Liver (tissue), 9 donors: ENCODE results near the gene SLC10A4. TPM values are rescaled to one million over a fixed set of nuclear protein-coding genes. Genes with fewer than 3 reads are reported as not detected.

Experiments used
- DNase-seq: peaks from one replicate; pipeline ENCODE4 v3.0.0-alpha.2; 2017; ENCODE audit warnings: low spot score
- H3K27ac ChIP-seq, 2 donors: one replicate each; pipeline ENCODE4 v1.7.0; 2013; ENCODE audit warnings: inconsistent platforms in 2 of 2, low read length in 2 of 2, control low read depth in 1 of 2, low read depth in 1 of 2, mild to moderate bottlenecking in 1 of 2
- H3K27me3 ChIP-seq, 4 donors: one replicate each; pipeline versions ENCODE4 v1.6.1 to v1.7.0; 2013; ENCODE audit warnings: low read length in 3 of 4, inconsistent platforms in 1 of 4, mild to moderate bottlenecking in 1 of 4, moderate library complexity in 1 of 4; ENCODE audit not compliant: control insufficient read depth in 4 of 4, insufficient read depth in 4 of 4
- H3K36me3 ChIP-seq, 4 donors: one replicate each; pipeline versions ENCODE4 v1.6.1 to v1.7.0; 2013; ENCODE audit warnings: low read length in 3 of 4, mild to moderate bottlenecking in 3 of 4, low read depth in 1 of 4, moderate library complexity in 1 of 4; ENCODE audit not compliant: control insufficient read depth in 4 of 4, insufficient read depth in 3 of 4
- H3K4me1 ChIP-seq, 4 donors: one replicate each; pipeline versions ENCODE4 v1.6.1 to v1.7.0; 2013; ENCODE audit warnings: low read length in 3 of 4, mild to moderate bottlenecking in 3 of 4, moderate library complexity in 1 of 4; ENCODE audit not compliant: control insufficient read depth in 4 of 4, insufficient read depth in 4 of 4
- H3K4me3 ChIP-seq, 3 donors: one replicate each; pipeline versions ENCODE4 v1.6.1 to v1.7.0; 2013; ENCODE audit warnings: low read length in 3 of 3, control low read depth in 1 of 3, low read depth in 1 of 3, mild to moderate bottlenecking in 1 of 3
- H3K9ac ChIP-seq, 2 donors: one replicate each; pipeline ENCODE4 v1.7.0; 2013; ENCODE audit warnings: low read length in 2 of 2, mild to moderate bottlenecking in 2 of 2, moderate library complexity in 2 of 2, control low read depth in 1 of 2, low read depth in 1 of 2
- H3K9me3 ChIP-seq, 4 donors: one replicate each; pipeline versions ENCODE4 v1.6.1 to v1.7.0; 2013; ENCODE audit warnings: low read length in 3 of 4; ENCODE audit not compliant: control insufficient read depth in 4 of 4
- EGR1 ChIP-seq, 2 donors: IDR thresholded peaks; 2 replicates each; pipeline ENCODE4 v1.6.1; 2016 to 2018; ENCODE audit warnings: antibody characterized with exemption in 2 of 2, low read depth in 2 of 2
- FOXA1 ChIP-seq: IDR thresholded peaks from 2 replicates; pipeline ENCODE4 v1.6.1; 2016; ENCODE audit warnings: antibody characterized with exemption
- FOXA2 ChIP-seq: IDR thresholded peaks from 2 replicates; pipeline ENCODE4 v1.6.1; 2016; ENCODE audit warnings: antibody characterized with exemption
- GABPA ChIP-seq, 2 donors: IDR thresholded peaks in 1 of 2; conservative IDR thresholded peaks in 1 of 2; 2 replicates each; pipeline ENCODE4 v1.6.1; 2016; ENCODE audit warnings: antibody characterized with exemption in 2 of 2, mild to moderate bottlenecking in 1 of 2, moderate library complexity in 1 of 2
- HNF4A ChIP-seq, 2 donors: conservative IDR thresholded peaks; 2 replicates each; pipeline ENCODE4 v1.6.1; 2016; ENCODE audit warnings: antibody characterized with exemption in 2 of 2, mild to moderate bottlenecking in 2 of 2
- JUND ChIP-seq, 2 donors: IDR thresholded peaks; 2 replicates each; pipeline ENCODE4 v1.6.1; 2016; ENCODE audit warnings: antibody characterized with exemption in 2 of 2
- NR2F2 ChIP-seq: IDR thresholded peaks from 2 replicates; pipeline ENCODE4 v1.6.1; 2016; ENCODE audit warnings: antibody characterized with exemption
- RAD21 ChIP-seq, 2 donors: IDR thresholded peaks; 2 replicates each; pipeline ENCODE4 v1.6.1; 2016; ENCODE audit warnings: antibody characterized with exemption in 2 of 2, mild to moderate bottlenecking in 2 of 2
- REST ChIP-seq: IDR thresholded peaks from 2 replicates; pipeline ENCODE4 v1.6.1; 2016; ENCODE audit warnings: antibody characterized with exemption, mild to moderate bottlenecking
- RXRA ChIP-seq, 2 donors: IDR thresholded peaks; 2 replicates each; pipeline ENCODE4 v1.6.1; 2017 to 2018; ENCODE audit warnings: antibody characterized with exemption in 2 of 2, mild to moderate bottlenecking in 1 of 2
- SP1 ChIP-seq: IDR thresholded peaks from 2 replicates; pipeline ENCODE4 v1.6.1; 2018; ENCODE audit warnings: antibody characterized with exemption, mild to moderate bottlenecking
- TAF1 ChIP-seq: conservative IDR thresholded peaks from 2 replicates; pipeline ENCODE4 v1.6.1; 2016; ENCODE audit warnings: antibody characterized with exemption, mild to moderate bottlenecking
- WGBS: extraction: QIAGEN DNeasy Blood & Tissue Kit; methylation state at CpG from one replicate; pipeline ENCODE4 v1.1.7; 2013; 5-methylcytosine and 5-hydroxymethylcytosine counted together
- polyA plus RNA-seq, 2 donors: library from polyadenylated mRNA; stranded (reverse) in 1 of 2; unstranded in 1 of 2; fragments of 200-250 nt in 1 of 2; fragments of >200 nt in 1 of 2; fragmentation: Nextera tagmentation in 1 of 2; extraction: Ambion mirVana in 1 of 2; gene quantifications; one replicate each; pipeline versions ENCODE4 v1.2.1 to v1.2.3, GENCODE V29; 2013 to 2015
- total RNA-seq, 2 donors: library from RNA; depleted of rRNA; stranded (reverse); fragments of >200 nt; gene quantifications; one replicate each; pipeline ENCODE4 v1.2.3, GENCODE V29; 2014
- TF ChIP-seq, protein P1 (sequence below): IDR thresholded peaks from 2 replicates; pipeline ENCODE4 v1.6.1; 2016; ENCODE audit warnings: antibody characterized with exemption
- TF ChIP-seq, protein P2 (sequence below): fragments of 150-350 bp; IDR thresholded peaks from 2 replicates; pipeline ENCODE4 v1.5.1; 2017; ENCODE audit warnings: improper control_type of control experiment, low read depth, low read length; ENCODE audit not compliant: missing input control
- TF ChIP-seq, protein P3 (sequence below): IDR thresholded peaks from 2 replicates; pipeline ENCODE4 v1.6.1; 2016; ENCODE audit warnings: antibody characterized with exemption
- TF ChIP-seq, protein P4 (sequence below): IDR thresholded peaks from 2 replicates; pipeline ENCODE4 v1.6.1; 2016; ENCODE audit warnings: antibody characterized with exemption
- donor health status: healthy.
- donor health status: healthy.
- donor health status: healthy.
- donor health status: healthy.
- donor health status: healthy.

SLC10A4 gene
- total and polyA plus RNA-seq, 4 donors: 0.08 to 1.8 TPM; not detected in 2

DNA sequence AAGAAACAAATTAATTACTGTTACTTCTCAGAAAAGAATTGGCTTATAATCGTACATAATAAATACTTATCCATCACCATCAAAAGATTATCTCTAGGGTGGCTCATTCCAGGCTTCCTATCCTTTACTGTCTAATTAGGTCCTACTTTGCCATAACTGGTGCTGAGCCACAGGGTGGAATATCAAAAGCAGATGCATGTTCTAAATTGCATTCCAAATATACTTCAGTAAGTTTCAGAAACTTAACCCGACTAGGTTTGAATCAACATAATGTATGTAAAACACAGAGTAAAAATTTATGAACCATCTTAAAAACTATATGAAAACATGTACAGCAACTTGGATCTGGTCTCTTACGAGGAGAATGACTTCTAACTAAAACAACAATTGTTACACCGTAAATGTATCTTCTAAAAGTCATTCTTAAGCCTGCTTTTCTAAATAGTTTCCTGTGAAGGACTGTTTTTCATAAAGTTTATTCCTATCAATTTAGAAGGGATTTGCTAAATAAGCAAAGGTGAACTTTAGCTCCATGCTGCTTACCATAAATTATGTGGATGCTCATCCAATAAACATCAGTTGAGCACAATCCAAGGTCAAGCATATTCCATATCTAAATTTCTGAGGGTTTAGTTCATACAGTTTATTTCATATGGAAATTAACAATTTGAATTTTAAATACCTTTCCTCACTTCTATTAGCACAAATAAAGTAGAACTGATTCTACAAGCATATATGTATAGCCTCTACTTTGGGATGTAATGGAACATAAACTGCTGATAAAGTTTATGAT is 20.3 kb downstream of the SLC10A4 start:
- no peak for TF ChIP-seq NR2F2
- TF ChIP-seq, protein P1, sequence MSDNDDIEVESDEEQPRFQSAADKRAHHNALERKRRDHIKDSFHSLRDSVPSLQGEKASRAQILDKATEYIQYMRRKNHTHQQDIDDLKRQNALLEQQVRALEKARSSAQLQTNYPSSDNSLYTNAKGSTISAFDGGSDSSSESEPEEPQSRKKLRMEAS: no peak
- no peak for TF ChIP-seq TAF1
- no peak for TF ChIP-seq GABPA (IDR thresholded peaks at IDR 0.05 in 1 of 2, conservative IDR thresholded peaks at IDR 0.05 in 1 of 2)
- TF ChIP-seq JUND (IDR thresholded peaks at IDR 0.05): no peak
- TF ChIP-seq, protein P2, sequence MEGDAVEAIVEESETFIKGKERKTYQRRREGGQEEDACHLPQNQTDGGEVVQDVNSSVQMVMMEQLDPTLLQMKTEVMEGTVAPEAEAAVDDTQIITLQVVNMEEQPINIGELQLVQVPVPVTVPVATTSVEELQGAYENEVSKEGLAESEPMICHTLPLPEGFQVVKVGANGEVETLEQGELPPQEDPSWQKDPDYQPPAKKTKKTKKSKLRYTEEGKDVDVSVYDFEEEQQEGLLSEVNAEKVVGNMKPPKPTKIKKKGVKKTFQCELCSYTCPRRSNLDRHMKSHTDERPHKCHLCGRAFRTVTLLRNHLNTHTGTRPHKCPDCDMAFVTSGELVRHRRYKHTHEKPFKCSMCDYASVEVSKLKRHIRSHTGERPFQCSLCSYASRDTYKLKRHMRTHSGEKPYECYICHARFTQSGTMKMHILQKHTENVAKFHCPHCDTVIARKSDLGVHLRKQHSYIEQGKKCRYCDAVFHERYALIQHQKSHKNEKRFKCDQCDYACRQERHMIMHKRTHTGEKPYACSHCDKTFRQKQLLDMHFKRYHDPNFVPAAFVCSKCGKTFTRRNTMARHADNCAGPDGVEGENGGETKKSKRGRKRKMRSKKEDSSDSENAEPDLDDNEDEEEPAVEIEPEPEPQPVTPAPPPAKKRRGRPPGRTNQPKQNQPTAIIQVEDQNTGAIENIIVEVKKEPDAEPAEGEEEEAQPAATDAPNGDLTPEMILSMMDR: no peak
- TF ChIP-seq REST: no peak
- no peak for TF ChIP-seq FOXA2
- TF ChIP-seq SP1: no peak
- no peak for TF ChIP-seq EGR1 (IDR thresholded peaks at IDR 0.05; ENCODE audit: low read depth in 2 of 2)
- TF ChIP-seq, protein P3, sequence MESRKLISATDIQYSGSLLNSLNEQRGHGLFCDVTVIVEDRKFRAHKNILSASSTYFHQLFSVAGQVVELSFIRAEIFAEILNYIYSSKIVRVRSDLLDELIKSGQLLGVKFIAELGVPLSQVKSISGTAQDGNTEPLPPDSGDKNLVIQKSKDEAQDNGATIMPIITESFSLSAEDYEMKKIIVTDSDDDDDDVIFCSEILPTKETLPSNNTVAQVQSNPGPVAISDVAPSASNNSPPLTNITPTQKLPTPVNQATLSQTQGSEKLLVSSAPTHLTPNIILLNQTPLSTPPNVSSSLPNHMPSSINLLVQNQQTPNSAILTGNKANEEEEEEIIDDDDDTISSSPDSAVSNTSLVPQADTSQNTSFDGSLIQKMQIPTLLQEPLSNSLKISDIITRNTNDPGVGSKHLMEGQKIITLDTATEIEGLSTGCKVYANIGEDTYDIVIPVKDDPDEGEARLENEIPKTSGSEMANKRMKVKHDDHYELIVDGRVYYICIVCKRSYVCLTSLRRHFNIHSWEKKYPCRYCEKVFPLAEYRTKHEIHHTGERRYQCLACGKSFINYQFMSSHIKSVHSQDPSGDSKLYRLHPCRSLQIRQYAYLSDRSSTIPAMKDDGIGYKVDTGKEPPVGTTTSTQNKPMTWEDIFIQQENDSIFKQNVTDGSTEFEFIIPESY: no peak
- no peak for TF ChIP-seq RXRA (IDR thresholded peaks at IDR 0.05)
- H3K27me3 ChIP-seq: no peaks in the 10 kb centered on the region
- 71% methylated on average over 4 of the region's 4 CpGs for WGBS
- peaks cover 0 to 24% (median 20%) of the 10 kb centered on the region in 4 donors for H3K36me3 ChIP-seq
- no peak overlapping the region for H3K4me3 ChIP-seq
- DNase-seq: no peak
- no peaks in the 10 kb centered on the region for H3K9me3 ChIP-seq
- no peak overlapping the region for H3K9ac ChIP-seq
- no peaks in the 10 kb centered on the region for H3K4me1 ChIP-seq
- H3K27ac ChIP-seq: no peak overlapping the region

DNA sequence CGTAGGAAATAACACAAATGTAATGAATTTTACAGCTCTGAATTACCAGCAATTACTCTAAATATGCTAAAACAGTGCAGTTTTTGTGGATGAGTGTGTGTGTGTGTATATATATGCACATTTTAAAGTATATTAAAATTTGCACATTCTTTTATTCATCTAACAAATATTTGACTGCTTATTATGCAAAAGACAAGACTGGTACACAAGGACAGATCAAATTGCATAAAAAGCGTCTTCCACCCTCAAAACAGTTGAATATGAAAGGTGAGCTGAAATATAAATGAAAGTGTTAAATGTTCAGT is 20.8 kb downstream of the SLC10A4 start:
- DNase-seq: no peak
- Histone ChIP-seq H3K36me3 (peaks cover 0 to 26% (median 20%) of the 10 kb centered on the region in 4 donors), H3K27me3 (no peaks in the 10 kb centered on the region), H3K4me3 (no peak overlapping the region), H3K9ac (no peak overlapping the region), H3K27ac (no peak overlapping the region), H3K4me1 (no peaks in the 10 kb centered on the region), H3K9me3 (no peaks in the 10 kb centered on the region)
- 91% methylated on average over 2 of the region's 2 CpGs for WGBS
- TF ChIP-seq SP1: no peak
- TF ChIP-seq HNF4A (conservative IDR thresholded peaks at IDR 0.05): no peak
- TF ChIP-seq, protein P3: no peak
- no peak for TF ChIP-seq FOXA1
- no peak for TF ChIP-seq FOXA2
- no peak for TF ChIP-seq JUND (IDR thresholded peaks at IDR 0.05)
- no peak for TF ChIP-seq REST
- TF ChIP-seq, protein P4, sequence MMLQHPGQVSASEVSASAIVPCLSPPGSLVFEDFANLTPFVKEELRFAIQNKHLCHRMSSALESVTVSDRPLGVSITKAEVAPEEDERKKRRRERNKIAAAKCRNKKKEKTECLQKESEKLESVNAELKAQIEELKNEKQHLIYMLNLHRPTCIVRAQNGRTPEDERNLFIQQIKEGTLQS: no peak
- TF ChIP-seq RXRA (IDR thresholded peaks at IDR 0.05): no peak
- no peak for TF ChIP-seq NR2F2
- TF ChIP-seq, protein P1: no peak
- no peak for TF ChIP-seq RAD21 (IDR thresholded peaks at IDR 0.05)
- TF ChIP-seq EGR1 (IDR thresholded peaks at IDR 0.05; ENCODE audit: low read depth in 2 of 2): no peak
